Amniotic epithelial cell (primary cell): Measurements from ENCODE around the gene SETD1B.
A peak's percentile ranks its signal among the peaks of the same experiment; 100 is the strongest.
"Not testable (repeated sequence)": the region's sequence is repeated elsewhere in the genome, so short reads cannot be mapped to it uniquely, and the experiment has no call there.

Experiments used
- DNase-seq: peaks from one replicate; pipeline ENCODE4 v3.0.0-alpha.2; 2010; ENCODE audit warnings: low read depth

The SETD1B gene

GRCh38 chr12:121803861-121804416 lies at the start of gene SETD1B:
TSS of gene SETD1B (plus strand) at chr12:121804009. CDS start at chr12:121804738, 729 bp downstream.
- peak; percentile 73 for DNase-seq

- DNase-seq, result no peak
These were observed 49.0 kb upstream of the SETD1B start for GRCh38 chr12:121754836-121755235.

- no peak for DNase-seq
These were observed 48.2 kb upstream of the SETD1B start for GRCh38 chr12:121755591-121755990.

GRCh38 chr12:121758536-121758935 lies 45.3 kb upstream of the SETD1B start:
- DNase-seq, result not testable (repeated sequence)

GRCh38 chr12:121762269-121762668 lies 41.5 kb upstream of the SETD1B start:
- DNase-seq, result peak; percentile 17

GRCh38 chr12:121764808-121765207 lies 39.0 kb upstream of the SETD1B start:
- no peak for DNase-seq

- peak; percentile 77 for DNase-seq
These were observed 38.2 kb upstream of the SETD1B start for GRCh38 chr12:121765573-121765972.

GRCh38 chr12:121766290-121767039 lies 37.3 kb upstream of the SETD1B start:
- DNase-seq, result no peak

- no peak for DNase-seq
These were observed 36.2 kb upstream of the SETD1B start for GRCh38 chr12:121767525-121768016.

GRCh38 chr12:121769297-121769830 lies 34.4 kb upstream of the SETD1B start:
- DNase-seq, result no peak

GRCh38 chr12:121769831-121770301 lies 33.9 kb upstream of the SETD1B start:
- DNase-seq, result peak; percentile 23

- DNase-seq, result no peak
These were observed 33.4 kb upstream of the SETD1B start for GRCh38 chr12:121770388-121770787.

- DNase-seq, result no peak
These were observed 32.8 kb upstream of the SETD1B start for GRCh38 chr12:121770813-121771625.

- DNase-seq, result peak; percentile 55
These were observed 30.6 kb upstream of the SETD1B start for GRCh38 chr12:121773011-121773777.

GRCh38 chr12:121774968-121775474 lies 28.8 kb upstream of the SETD1B start:
- DNase-seq, result no peak

GRCh38 chr12:121775501-121775900 lies 28.3 kb upstream of the SETD1B start:
- DNase-seq, result no peak

- no peak for DNase-seq
These were observed 27.4 kb upstream of the SETD1B start for GRCh38 chr12:121776190-121777098.

GRCh38 chr12:121778567-121779421 lies 25.0 kb upstream of the SETD1B start:
- DNase-seq, result no peak

- no peak for DNase-seq
These were observed 24.4 kb upstream of the SETD1B start for GRCh38 chr12:121779422-121779895.
